Hematopoietic multipotent progenitor cell treated with erythropoietin and hydrocortisone succinate and interleukin-3 and kit ligand, for 4 days (in vitro differentiated cells): ENCODE measurements around the gene ZNF407.
A peak's percentile ranks its signal among the peaks of the same experiment; 100 is the strongest.
"Not testable (repeated sequence)": the region's sequence is repeated elsewhere in the genome, so short reads cannot be mapped to it uniquely, and the experiment has no call there.

Experiments used
- DNase-seq: peaks from one replicate; pipeline ENCODE4 v3.0.0-alpha.2; 2015

ZNF407 gene, protein sequence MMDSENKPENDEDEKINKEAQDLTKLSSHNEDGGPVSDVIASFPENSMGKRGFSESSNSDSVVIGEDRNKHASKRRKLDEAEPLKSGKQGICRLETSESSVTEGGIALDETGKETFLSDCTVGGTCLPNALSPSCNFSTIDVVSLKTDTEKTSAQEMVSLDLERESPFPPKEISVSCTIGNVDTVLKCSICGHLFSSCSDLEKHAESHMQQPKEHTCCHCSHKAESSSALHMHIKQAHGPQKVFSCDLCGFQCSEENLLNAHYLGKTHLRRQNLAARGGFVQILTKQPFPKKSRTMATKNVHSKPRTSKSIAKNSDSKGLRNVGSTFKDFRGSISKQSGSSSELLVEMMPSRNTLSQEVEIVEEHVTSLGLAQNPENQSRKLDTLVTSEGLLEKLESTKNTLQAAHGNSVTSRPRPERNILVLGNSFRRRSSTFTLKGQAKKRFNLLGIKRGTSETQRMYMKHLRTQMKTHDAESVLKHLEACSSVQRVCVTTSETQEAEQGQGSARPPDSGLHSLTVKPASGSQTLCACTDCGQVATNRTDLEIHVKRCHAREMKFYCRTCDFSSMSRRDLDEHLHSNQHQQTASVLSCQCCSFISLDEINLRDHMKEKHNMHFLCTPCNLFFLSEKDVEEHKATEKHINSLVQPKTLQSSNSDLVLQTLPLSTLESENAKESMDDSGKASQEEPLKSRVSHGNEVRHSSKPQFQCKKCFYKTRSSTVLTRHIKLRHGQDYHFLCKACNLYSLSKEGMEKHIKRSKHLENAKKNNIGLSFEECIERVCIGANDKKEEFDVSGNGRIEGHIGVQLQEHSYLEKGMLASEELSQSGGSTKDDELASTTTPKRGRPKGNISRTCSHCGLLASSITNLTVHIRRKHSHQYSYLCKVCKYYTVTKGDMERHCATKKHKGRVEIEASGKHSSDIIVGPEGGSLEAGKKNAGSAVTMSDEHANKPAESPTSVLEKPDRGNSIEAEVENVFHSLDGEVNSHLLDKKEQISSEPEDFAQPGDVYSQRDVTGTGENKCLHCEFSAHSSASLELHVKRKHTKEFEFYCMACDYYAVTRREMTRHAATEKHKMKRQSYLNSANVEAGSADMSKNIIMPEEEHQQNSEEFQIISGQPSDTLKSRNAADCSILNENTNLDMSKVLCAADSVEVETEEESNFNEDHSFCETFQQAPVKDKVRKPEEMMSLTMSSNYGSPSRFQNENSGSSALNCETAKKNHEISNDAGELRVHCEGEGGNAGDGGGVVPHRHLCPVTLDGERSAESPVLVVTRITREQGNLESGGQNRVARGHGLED (N-terminal part only)

DNA sequence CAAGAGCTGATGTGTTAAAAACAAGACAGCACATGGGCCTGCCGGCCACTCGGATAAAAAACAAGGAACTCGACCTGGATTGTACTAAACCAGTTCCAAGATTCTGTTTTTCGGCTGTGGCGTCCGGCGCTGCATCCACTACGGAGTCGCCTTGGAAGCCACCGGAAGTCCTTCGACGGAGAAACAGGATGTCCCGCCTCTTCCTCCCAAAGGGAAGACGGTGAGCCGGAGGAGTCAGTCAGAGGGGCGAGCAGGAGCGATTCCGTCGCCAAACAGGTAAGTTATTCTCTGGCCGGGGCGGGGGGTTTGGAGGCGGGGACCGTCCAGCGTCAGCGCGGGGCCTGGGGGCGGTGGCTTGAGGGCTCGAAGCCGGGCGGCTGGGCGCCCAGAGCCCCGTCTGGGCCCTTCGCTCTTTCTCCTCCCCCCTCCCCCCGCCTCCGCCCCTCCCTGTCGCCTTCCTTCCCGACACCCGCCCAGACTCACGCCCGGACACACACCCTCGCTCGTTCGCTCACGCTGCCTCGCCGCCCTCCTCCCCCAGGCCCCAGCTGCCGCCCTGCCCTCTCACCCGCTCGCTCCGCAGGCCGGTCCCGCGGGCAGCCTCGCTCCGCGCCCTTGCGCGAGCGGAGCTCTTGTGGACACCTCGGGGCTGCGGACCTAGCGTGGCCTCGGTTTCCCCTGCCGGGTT is at the start of gene ZNF407:
Gene ZNF407 (plus strand): TSS at position 209 of the 688 bp plus-strand sequence. CDS start 33,150 bp downstream, outside the sequence.
- DNase-seq = peak; percentile 96

DNA sequence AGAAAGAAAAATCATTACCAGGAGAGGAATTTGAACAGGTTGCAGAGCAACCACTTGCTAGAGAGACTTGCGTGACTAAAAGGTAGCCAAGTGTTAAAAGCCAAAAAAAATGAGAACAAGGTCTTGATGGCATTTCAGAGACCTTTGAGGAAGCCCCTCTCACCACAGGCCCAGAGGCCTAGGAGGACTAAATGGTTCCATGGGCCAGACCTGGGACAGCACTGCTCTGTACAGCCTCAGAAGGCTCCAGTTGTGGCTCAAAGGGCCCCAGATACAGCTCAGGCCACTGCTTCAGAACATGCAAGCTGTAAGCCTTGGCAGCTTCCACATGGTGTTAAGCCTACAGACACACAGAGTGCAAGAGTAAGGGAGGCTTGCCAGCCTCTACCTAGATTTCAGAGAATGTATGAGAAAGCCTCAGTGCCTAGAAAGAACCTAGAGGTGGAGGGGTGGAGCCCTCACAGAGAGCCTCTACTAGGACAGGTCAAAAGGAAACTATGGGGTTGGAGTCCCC is 48.0 kb upstream of the ZNF407 start:
- DNase-seq = no peak

DNA sequence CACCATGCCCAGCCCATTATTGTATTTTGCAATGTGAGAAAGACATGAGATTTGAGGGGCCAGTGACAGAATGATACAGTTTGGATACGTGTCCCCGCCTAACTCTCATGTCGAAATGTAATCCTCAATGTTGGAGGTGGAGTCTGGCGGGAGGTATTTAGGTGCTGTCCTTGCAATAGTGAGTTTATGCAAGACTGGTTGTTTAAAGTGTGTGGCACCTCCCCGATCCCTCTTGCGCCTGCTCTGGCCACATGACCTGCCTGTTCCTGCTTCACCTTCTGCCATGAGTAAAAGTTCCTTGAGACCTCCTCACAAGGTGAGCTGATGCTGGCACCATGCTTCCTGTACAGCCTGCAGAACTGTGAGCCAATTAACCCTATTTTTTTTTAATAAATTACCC is 46.8 kb upstream of the ZNF407 start:
- DNase-seq = no peak

DNA sequence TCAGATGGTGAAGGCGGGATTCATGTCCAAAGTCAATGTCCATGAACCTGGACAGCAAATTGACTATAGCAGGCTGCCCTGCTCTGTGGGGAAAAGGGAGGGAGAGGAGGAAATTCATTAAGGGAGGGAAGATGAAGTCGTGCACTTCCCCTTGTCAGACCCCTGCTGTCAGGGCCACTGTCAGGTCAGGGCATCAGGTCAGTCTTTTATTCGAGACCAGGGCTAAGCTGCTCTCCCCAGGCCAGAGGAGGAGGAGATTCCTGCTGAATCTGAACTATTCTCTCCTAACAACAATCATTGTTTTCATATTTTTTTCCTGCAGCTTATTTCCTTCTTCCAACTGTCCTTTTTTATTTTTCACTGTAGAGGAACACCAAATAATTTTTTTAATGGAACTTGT is 46.2 kb upstream of the ZNF407 start:
- no peak for DNase-seq

DNA sequence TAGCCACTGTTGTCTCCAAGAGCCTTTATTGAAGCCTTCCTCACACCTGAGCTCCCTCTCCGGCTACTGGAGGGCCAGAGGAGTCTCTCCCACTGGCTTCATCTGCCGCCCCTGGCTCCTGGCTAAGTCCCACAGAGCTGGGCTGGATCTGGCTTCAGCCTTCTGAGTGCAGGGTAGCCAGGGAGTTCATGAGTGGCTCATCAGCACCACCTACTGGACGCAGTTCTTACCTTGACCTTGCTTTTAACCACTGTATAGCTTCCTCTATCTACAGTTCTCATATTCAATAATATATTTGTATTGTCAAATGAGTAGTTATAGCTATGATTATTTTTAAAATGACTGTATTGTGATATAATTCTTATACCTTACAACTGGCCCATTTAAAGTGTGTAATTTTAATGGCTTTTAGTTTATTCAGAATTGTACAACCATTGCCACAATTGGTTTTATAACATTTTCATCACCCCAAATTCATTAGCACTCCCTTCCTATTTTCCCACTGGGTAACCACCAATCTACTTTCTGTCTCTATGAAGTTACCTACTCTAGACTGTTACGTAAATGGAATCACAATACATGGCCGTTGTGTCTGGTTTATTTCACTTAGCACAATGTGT is 45.6 kb upstream of the ZNF407 start:
- peak; percentile 92 for DNase-seq

DNA sequence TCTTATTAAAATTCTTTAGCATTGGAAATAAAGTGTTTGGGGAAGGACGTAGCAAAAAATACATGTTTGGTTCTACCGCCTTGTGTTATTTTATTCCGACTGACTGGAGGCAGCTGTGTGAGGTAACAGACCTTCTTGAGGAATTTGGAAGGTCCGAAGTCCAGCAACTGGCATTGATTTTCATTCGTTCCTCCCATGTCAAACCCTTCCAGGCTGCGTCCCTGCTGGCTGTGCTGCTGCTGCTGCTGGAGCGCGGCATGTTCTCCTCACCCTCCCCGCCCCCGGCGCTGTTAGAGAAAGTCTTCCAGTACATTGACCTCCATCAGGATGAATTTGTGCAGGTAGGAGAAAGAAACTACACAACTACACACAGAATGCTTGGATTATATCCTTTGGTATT is 41.5 kb upstream of the ZNF407 start:
- DNase-seq = no peak

DNA sequence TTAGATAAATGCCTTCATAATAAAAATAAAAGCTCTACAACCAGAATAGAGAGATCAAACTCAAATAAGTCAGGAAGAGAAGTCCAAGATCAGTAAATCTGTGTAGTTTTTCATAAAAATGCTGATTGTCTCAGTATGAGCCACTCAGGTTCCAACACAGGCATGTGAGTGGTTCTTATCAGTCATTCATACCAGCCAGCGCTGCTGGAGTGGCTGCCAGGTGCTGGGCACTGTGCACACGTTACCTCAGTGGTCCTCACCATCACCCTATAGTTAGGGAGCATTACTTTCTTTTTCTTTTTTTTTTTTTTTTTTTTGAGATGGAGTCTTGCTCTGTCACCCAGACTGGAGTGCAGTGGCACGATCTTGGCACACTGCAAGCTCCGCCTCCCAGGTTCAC is 39.6 kb upstream of the ZNF407 start:
- DNase-seq = no peak

DNA sequence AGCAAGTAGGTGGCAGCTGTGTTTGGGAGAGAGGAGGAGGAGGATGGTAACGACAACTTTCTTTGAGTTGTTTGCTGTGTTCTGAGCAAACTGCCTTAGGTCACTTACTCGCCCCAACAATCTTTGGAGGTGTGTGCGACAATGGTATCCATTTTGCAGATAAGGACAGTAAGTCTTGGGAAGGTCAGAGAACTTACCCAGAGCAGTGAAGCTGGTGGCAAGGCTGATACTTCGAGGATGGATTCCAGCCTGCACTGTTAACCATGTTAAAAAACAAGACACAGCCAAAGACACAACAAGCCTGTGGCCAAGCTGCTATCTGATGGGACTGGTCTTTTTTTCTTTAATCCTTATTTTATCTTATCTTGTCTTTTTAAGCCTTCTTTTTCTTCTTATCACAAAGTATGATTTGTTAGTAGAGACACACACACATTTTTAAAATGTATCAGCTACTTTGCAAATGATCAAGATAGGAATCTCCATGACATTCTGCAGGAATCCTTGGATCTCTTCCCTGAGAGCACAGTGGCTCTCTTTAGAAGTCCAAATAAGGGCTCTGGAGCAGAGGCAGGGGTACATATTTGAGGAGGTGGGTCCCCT is 35.4 kb upstream of the ZNF407 start:
- no peak for DNase-seq

DNA sequence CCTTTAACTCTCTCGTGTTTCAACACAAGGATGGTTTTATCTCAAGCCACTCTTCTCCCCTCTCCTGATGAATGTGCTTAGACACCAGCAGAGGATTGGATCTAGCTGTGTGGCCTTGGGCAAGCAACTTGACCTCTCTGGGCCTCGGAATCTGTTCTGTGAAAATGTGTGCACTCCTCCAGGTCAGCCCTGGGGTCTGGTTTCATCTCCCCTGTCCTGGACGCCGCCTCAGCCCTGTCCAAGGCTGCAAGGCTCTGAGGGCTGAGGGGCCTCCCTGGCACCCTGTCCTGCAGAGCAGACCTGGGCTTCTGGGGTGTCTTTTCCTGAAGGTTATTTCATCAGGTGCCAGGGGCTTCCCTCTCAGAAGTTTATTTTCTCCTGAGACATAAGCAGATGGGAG is 34.9 kb upstream of the ZNF407 start:
- no peak for DNase-seq

- DNase-seq = peak; percentile 60
Measured at GRCh38 chr18:74563999-74564398, 33.7 kb upstream of the ZNF407 start.

GRCh38 chr18:74565164-74565563 is 32.5 kb upstream of the ZNF407 start:
- DNase-seq = not testable (repeated sequence)

- not testable (repeated sequence) for DNase-seq
Measured at GRCh38 chr18:74565993-74566392, 31.7 kb upstream of the ZNF407 start.

DNA sequence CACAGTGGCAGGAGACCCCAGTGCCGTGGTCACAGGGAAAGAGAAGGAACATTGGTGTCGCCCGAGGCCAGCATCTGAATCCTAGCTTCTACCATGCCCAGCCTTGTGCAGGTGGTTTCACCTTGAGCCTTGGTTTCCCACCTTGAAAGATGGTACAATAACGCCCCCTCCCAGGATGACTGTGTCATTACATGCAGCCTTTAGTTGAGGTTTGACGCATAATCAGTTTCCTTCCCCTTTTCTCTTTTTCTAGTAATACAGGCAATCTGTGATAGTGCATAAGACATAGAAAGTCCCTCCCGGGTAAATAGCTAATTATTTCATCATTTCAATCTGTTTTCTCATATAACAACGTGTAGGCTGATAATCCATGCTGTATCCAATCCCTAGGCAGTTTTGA is 29.8 kb upstream of the ZNF407 start:
- peak; percentile 55 for DNase-seq

GRCh38 chr18:74569401-74569800 is 28.3 kb upstream of the ZNF407 start:
- DNase-seq = no peak

DNA sequence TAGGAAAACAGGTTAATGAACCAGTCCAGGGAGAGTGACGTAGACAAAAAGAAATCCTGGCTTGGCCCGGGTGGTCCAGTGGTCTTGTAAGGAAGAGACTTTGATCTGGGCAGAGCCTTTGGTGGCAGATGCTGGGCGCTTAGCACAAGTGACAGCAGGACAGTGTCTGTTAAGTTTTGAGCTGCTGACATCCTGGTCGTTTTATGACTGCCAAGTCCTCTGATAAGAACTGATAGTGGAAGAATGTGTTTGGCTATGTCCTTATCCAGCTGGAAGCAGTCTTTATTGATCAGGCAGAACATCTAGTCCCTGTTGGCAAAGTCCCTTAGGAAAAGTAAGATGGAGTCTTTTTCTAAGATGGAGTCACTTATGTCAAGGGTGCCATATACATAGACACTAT is 27.4 kb upstream of the ZNF407 start:
- DNase-seq = no peak

- DNase-seq = no peak
Measured at GRCh38 chr18:74571895-74572680, 25.6 kb upstream of the ZNF407 start.

GRCh38 chr18:74573053-74573452 is 24.6 kb upstream of the ZNF407 start:
- no peak for DNase-seq

GRCh38 chr18:74574916-74575315 is 22.8 kb upstream of the ZNF407 start:
- no peak for DNase-seq

DNA sequence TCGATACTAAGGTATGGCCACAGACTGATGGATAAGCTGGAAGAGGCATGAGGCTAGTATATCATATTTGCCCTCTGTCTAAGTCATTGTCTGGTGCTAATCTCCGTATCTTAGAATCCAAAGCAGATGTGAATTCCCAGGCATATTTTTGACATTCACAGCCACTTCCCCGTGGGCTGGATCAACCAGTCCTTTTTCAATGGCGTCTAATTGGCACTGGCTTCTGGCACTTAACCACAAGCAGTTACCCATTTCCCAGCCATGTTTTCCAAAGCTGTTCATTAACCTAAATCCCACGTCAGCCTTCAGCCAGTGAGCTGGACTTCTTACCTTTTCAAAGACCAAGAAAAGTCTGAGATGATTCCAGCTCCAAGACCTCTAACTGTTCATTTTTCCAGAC is 20.7 kb upstream of the ZNF407 start:
- DNase-seq = no peak

DNA sequence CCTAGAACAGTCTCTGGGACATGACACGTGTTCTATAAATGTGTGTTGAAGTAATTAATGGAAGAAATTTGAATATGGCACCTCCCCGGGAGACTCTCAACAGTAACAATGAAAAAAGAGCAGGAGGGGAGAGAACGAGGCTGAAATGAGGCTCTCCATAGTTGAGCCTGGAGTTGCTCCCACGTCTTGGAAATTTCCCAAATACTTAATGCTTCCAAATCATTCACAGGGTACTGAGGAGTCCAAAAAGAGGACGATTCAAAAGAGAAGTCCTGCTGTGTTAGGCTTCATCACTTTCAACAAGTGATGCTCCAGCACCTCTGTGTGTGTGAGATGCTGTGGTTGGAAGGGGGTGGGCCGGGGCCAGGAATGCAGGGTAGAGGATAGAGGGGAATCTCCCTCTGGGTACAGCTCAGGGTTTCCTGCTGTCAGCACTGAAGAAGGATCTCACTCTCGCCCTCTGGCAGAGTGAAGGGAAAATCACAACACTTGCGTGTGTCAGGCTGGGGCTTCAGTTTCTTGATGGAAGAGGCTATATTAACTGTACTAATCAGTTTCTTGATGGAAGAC is 18.1 kb upstream of the ZNF407 start:
- DNase-seq = no peak
